Neural cell (in vitro differentiated cells): ENCODE measurements around the gene MAST4.

Source experiments
- EP300 ChIP-seq: fragments of 450-650 bp; conservative IDR thresholded peaks from 2 replicates; pipeline ENCODE4 v1.6.1; 2014; ENCODE audit warnings: antibody characterized with exemption, mild to moderate bottlenecking, moderate library complexity; ENCODE audit not compliant: poor library complexity, severe bottlenecking
- EZH2 ChIP-seq: fragments of 200-600, 300-800 bp; shearing (Covaris generic), sonication (generic); IDR thresholded peaks from 2 replicates; pipeline ENCODE4 v1.6.1; 2014; ENCODE audit warnings: antibody characterized with exemption, low read length, borderline replicate concordance, mild to moderate bottlenecking; ENCODE audit not compliant: insufficient read depth, poor library complexity, severe bottlenecking
- MXI1 ChIP-seq: fragments of 450-650 bp; conservative IDR thresholded peaks from 2 replicates; pipeline ENCODE4 v1.6.1; 2014; ENCODE audit warnings: antibody characterized with exemption, mild to moderate bottlenecking; ENCODE audit not compliant: poor library complexity, severe bottlenecking
- POLR2AphosphoS5 ChIP-seq: IDR thresholded peaks from 2 replicates; pipeline ENCODE4 v1.6.1; 2012
- RAD21 ChIP-seq: fragments of 450-650 bp; conservative IDR thresholded peaks from 2 replicates; pipeline ENCODE4 v1.6.1; 2014; ENCODE audit warnings: antibody characterized with exemption, mild to moderate bottlenecking, moderate library complexity
- TAF1 ChIP-seq: IDR thresholded peaks from 2 replicates; pipeline ENCODE4 v1.6.1; 2012; ENCODE audit warnings: low read depth
- TF ChIP-seq, protein P1 (sequence below): fragments of 450-650 bp; IDR thresholded peaks from 2 replicates; pipeline ENCODE4 v1.5.1; 2014; ENCODE audit warnings: antibody characterized with exemption, mild to moderate bottlenecking, moderate library complexity; ENCODE audit not compliant: poor library complexity, severe bottlenecking
- TF ChIP-seq, protein P2 (sequence below): IDR thresholded peaks from 2 replicates; pipeline ENCODE4 v1.6.1; 2012; ENCODE audit warnings: borderline replicate concordance

DNA sequence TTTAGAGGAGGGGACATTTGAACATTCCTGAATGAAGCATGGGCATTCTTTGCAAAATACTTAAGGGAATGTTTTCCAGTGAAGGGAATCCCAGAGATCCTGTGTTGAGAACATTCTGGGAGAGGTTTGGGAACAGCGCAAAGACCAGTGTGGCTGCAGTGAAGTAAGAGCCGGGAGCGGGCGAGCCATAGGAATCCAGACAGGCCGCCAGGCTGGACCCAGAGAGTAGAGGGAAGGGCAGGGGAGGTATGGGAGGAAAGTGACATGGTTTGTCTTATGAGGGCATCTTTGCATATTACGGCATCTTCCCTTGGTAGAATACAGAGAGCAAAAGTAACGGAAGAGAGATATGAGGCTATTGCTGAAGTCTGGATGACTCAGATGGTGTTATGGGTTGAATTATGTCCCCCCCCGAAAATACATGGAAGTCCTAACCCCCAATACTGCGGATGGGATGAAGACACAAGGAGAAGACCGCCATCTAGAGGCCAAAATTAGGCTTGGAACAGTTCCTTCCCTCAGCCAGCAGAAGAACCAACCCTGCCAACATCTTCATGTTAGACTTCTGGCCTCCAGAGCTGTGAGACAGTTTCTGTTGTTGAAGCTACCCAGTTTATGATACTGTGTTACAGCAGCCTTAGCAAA, 268.2 kb downstream of the MAST4 start:
- TF ChIP-seq, protein P1, sequence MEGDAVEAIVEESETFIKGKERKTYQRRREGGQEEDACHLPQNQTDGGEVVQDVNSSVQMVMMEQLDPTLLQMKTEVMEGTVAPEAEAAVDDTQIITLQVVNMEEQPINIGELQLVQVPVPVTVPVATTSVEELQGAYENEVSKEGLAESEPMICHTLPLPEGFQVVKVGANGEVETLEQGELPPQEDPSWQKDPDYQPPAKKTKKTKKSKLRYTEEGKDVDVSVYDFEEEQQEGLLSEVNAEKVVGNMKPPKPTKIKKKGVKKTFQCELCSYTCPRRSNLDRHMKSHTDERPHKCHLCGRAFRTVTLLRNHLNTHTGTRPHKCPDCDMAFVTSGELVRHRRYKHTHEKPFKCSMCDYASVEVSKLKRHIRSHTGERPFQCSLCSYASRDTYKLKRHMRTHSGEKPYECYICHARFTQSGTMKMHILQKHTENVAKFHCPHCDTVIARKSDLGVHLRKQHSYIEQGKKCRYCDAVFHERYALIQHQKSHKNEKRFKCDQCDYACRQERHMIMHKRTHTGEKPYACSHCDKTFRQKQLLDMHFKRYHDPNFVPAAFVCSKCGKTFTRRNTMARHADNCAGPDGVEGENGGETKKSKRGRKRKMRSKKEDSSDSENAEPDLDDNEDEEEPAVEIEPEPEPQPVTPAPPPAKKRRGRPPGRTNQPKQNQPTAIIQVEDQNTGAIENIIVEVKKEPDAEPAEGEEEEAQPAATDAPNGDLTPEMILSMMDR: no peak
- TF ChIP-seq RAD21 (no peak), TAF1 (no peak), EZH2 (no peak), EP300 (no peak), POLR2AphosphoS5 (no peak), MXI1 (no peak)
- TF ChIP-seq, protein P2, sequence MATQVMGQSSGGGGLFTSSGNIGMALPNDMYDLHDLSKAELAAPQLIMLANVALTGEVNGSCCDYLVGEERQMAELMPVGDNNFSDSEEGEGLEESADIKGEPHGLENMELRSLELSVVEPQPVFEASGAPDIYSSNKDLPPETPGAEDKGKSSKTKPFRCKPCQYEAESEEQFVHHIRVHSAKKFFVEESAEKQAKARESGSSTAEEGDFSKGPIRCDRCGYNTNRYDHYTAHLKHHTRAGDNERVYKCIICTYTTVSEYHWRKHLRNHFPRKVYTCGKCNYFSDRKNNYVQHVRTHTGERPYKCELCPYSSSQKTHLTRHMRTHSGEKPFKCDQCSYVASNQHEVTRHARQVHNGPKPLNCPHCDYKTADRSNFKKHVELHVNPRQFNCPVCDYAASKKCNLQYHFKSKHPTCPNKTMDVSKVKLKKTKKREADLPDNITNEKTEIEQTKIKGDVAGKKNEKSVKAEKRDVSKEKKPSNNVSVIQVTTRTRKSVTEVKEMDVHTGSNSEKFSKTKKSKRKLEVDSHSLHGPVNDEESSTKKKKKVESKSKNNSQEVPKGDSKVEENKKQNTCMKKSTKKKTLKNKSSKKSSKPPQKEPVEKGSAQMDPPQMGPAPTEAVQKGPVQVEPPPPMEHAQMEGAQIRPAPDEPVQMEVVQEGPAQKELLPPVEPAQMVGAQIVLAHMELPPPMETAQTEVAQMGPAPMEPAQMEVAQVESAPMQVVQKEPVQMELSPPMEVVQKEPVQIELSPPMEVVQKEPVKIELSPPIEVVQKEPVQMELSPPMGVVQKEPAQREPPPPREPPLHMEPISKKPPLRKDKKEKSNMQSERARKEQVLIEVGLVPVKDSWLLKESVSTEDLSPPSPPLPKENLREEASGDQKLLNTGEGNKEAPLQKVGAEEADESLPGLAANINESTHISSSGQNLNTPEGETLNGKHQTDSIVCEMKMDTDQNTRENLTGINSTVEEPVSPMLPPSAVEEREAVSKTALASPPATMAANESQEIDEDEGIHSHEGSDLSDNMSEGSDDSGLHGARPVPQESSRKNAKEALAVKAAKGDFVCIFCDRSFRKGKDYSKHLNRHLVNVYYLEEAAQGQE: no peak
